GM23338 (cell line): ENCODE measurements around the gene SSTR3.

Experiments used
- CREB1 ChIP-seq: fragments of 250-450 bp; sonication (Bioruptor Pico); IDR thresholded peaks from 2 replicates; pipeline ENCODE4 v1.5.0; 2020; ENCODE audit warnings: low read depth, mild to moderate bottlenecking, moderate library complexity
- CTCF ChIP-seq, 2 experiments: fragments of 200-600 bp in 1 of 2; sonication (generic) in 1 of 2; conservative IDR thresholded peaks; 2 replicates each; pipeline versions ENCODE4 v1.5.1 to v1.6.1; 2016 to 2017; ENCODE audit warnings: antibody characterized with exemption in 2 of 2, low read depth in 2 of 2, mild to moderate bottlenecking in 2 of 2, moderate library complexity in 1 of 2
- ETS1 ChIP-seq: IDR thresholded peaks from 2 replicates; pipeline ENCODE4 v1.6.1; 2016; ENCODE audit warnings: antibody characterized with exemption
- EZH2 ChIP-seq: fragments of 200-600 bp; sonication (generic); IDR thresholded peaks from one replicate; pipeline ENCODE4 v1.8.0; 2017; ENCODE audit warnings: antibody characterized with exemption, mild to moderate bottlenecking, low read depth; ENCODE audit not compliant: unreplicated experiment
- EZH2phosphoT487 ChIP-seq: fragments of 200-600 bp; sonication (generic); IDR thresholded peaks from one replicate; pipeline ENCODE4 v1.8.1; 2018; ENCODE audit warnings: antibody characterized with exemption; ENCODE audit not compliant: unreplicated experiment
- JUNB ChIP-seq: IDR thresholded peaks from one replicate; pipeline ENCODE4 v1.6.1; 2016; ENCODE audit warnings: antibody characterized with exemption; ENCODE audit not compliant: unreplicated experiment
- NANOG ChIP-seq: IDR thresholded peaks from 2 replicates; pipeline ENCODE4 v1.6.1; 2016; ENCODE audit warnings: antibody characterized with exemption, borderline replicate concordance
- POLR2AphosphoS5 ChIP-seq: IDR thresholded peaks from 2 replicates; pipeline ENCODE4 v1.6.1; 2016; ENCODE audit warnings: antibody characterized with exemption, low read depth
- REST ChIP-seq: IDR thresholded peaks from one replicate; pipeline ENCODE4 v1.6.1; 2018; ENCODE audit warnings: antibody characterized with exemption; ENCODE audit not compliant: unreplicated experiment
- STAT1 ChIP-seq: IDR thresholded peaks from one replicate; pipeline ENCODE4 v1.6.1; 2016; ENCODE audit warnings: antibody characterized with exemption; ENCODE audit not compliant: unreplicated experiment
- ZNF114 ChIP-seq: fragments of 250-450 bp; sonication (Bioruptor Pico); IDR thresholded peaks from 2 replicates; pipeline ENCODE4 v1.5.0; 2020; ENCODE audit warnings: mild to moderate bottlenecking, moderate library complexity
- ZNF331 ChIP-seq: fragments of 250-450 bp; sonication (Bioruptor Pico); IDR thresholded peaks from 2 replicates; pipeline ENCODE4 v1.5.0; 2020; ENCODE audit warnings: low read depth, mild to moderate bottlenecking, moderate library complexity
- ZNF462 ChIP-seq: fragments of 250-450 bp; sonication (Bioruptor Pico); IDR thresholded peaks from 2 replicates; pipeline ENCODE4 v1.5.0; 2020; ENCODE audit warnings: mild to moderate bottlenecking, moderate library complexity

GRCh38 chr22:37158963-37159290, 53.4 kb downstream of the SSTR3 start:
- TF ChIP-seq CTCF (conservative IDR thresholded peaks at IDR 0.05; ENCODE audit: low read depth in 2 of 2) (no peak), CREB1 (CRISPR knock-in tag) (no peak), EZH2 (no peak), REST (no peak), POLR2AphosphoS5 (no peak), EZH2phosphoT487 (no peak), ZNF331 (CRISPR knock-in tag) (no peak), JUNB (no peak), ETS1 (no peak), ZNF462 (no peak), NANOG (no peak), ZNF114 (CRISPR knock-in tag) (no peak), STAT1 (no peak)
